Neuronal stem cell (in vitro differentiated cells): ENCODE measurements around the gene NALF2.
A peak's percentile ranks its signal among the peaks of the same experiment; 100 is the strongest.

Experiments used
- DNase-seq: peaks from one replicate; pipeline ENCODE4 v3.0.0-alpha.2; 2013; ENCODE audit warnings: low spot score
- H2AFZ ChIP-seq: one replicate; pipeline ENCODE4 v1.6.1; 2013; ENCODE audit warnings: mild to moderate bottlenecking, low read length, inconsistent platforms
- H2AK5ac ChIP-seq: 2 replicates; pipeline ENCODE4 v1.6.1; 2013; ENCODE audit warnings: low read depth, mild to moderate bottlenecking, inconsistent platforms, low read length, moderate library complexity, mixed read lengths
- H2BK120ac ChIP-seq: 2 replicates; pipeline ENCODE4 v1.6.1; 2013; ENCODE audit warnings: low read depth, mild to moderate bottlenecking, inconsistent platforms, low read length, moderate library complexity, mixed read lengths
- H2BK12ac ChIP-seq: one replicate; pipeline ENCODE4 v1.6.1; 2013; ENCODE audit warnings: low read length, inconsistent platforms
- H2BK15ac ChIP-seq: 2 replicates; pipeline ENCODE4 v1.6.1; 2013; ENCODE audit warnings: mild to moderate bottlenecking, low read length, inconsistent platforms, mixed read lengths
- H2BK5ac ChIP-seq: one replicate; pipeline ENCODE4 v1.6.1; 2013; ENCODE audit warnings: inconsistent platforms, mild to moderate bottlenecking, low read length, moderate library complexity
- H3K14ac ChIP-seq: one replicate; pipeline ENCODE4 v1.6.1; 2013; ENCODE audit warnings: low read length, inconsistent platforms
- H3K18ac ChIP-seq: 2 replicates; pipeline ENCODE4 v1.6.1; 2013; ENCODE audit warnings: low read length, inconsistent platforms
- H3K23ac ChIP-seq: 2 replicates; pipeline ENCODE4 v1.6.1; 2013; ENCODE audit warnings: low read depth, mild to moderate bottlenecking, mixed read lengths, low read length, inconsistent platforms; ENCODE audit not compliant: poor library complexity
- H3K27ac ChIP-seq: replicated peaks from 3 replicates; pipeline ENCODE4 v1.5.1; 2013; ENCODE audit warnings: low read length, inconsistent platforms
- H3K27me3 ChIP-seq, 3 experiments: 2 replicates each; pipeline ENCODE4 v1.6.1; 2013; ENCODE audit warnings: low read length in 3 of 3, mild to moderate bottlenecking in 2 of 3, inconsistent platforms in 1 of 3, low read depth in 1 of 3, mixed read lengths in 1 of 3, moderate library complexity in 1 of 3; ENCODE audit not compliant: control insufficient read depth in 3 of 3, insufficient read depth in 3 of 3
- H3K36me3 ChIP-seq, 2 donors: replicated peaks in 1 of 2; 2 replicates each; pipeline ENCODE4 v1.6.1; 2013; ENCODE audit warnings: low read length in 2 of 2; ENCODE audit not compliant: control insufficient read depth in 2 of 2, insufficient read depth in 2 of 2
- H3K4ac ChIP-seq: 2 replicates; pipeline ENCODE4 v1.6.1; 2013; ENCODE audit warnings: inconsistent platforms, mild to moderate bottlenecking, low read length, moderate library complexity
- H3K4me1 ChIP-seq, 2 donors: 1 replicate in 1 of 2; 2 replicates in 1 of 2; pipeline ENCODE4 v1.6.1; 2013; ENCODE audit warnings: low read length in 2 of 2, low read depth in 1 of 2; ENCODE audit not compliant: control insufficient read depth in 2 of 2, insufficient read depth in 1 of 2
- H3K4me2 ChIP-seq: one replicate; pipeline ENCODE4 v1.6.1; 2013; ENCODE audit warnings: mild to moderate bottlenecking, low read length, inconsistent platforms; ENCODE audit not compliant: insufficient read depth, poor library complexity, severe bottlenecking
- H3K4me3 ChIP-seq, 2 donors: 2 replicates each; pipeline ENCODE4 v1.5.1; 2013; ENCODE audit warnings: low read length in 2 of 2, mild to moderate bottlenecking in 2 of 2, inconsistent platforms in 1 of 2, moderate library complexity in 1 of 2
- H3K79me1 ChIP-seq: one replicate; pipeline ENCODE4 v1.6.1; 2013; ENCODE audit warnings: low read depth, mild to moderate bottlenecking, inconsistent platforms, low read length, moderate library complexity
- H3K9ac ChIP-seq: one replicate; pipeline ENCODE4 v1.6.1; 2013; ENCODE audit warnings: mild to moderate bottlenecking, low read depth, low read length, inconsistent platforms; ENCODE audit not compliant: poor library complexity
- H3K9me3 ChIP-seq, 2 donors: replicated peaks in 1 of 2; 2 replicates each; pipeline versions ENCODE3 to v1.6.1; 2013; ENCODE audit warnings: low read length in 2 of 2, mild to moderate bottlenecking in 2 of 2, inconsistent platforms in 1 of 2, low read depth in 1 of 2, mixed read lengths in 1 of 2, moderate library complexity in 1 of 2; ENCODE audit not compliant: control insufficient read depth in 2 of 2, insufficient read depth in 1 of 2
- H4K8ac ChIP-seq: one replicate; pipeline ENCODE4 v1.6.1; 2013; ENCODE audit warnings: low read depth, mild to moderate bottlenecking, inconsistent platforms, low read length, moderate library complexity
- H4K91ac ChIP-seq: one replicate; pipeline ENCODE4 v1.6.1; 2013; ENCODE audit warnings: low read length, low read depth, mild to moderate bottlenecking, inconsistent platforms; ENCODE audit not compliant: poor library complexity
- whole genome bisulfite sequencing, 2 donors: extraction: QIAGEN DNeasy Blood & Tissue Kit; methylation state at CpG; one replicate each; pipeline ENCODE4 v1.1.7; 2013; ENCODE audit warnings: missing lambda C conversion rate in 2 of 2, mixed read lengths in 1 of 2; ENCODE audit not compliant: insufficient read length in 2 of 2, insufficient replicate concordance in 1 of 2; ENCODE audit errors: extremely low coverage in 2 of 2; 5-methylcytosine and 5-hydroxymethylcytosine counted together

NALF2 gene

DNA sequence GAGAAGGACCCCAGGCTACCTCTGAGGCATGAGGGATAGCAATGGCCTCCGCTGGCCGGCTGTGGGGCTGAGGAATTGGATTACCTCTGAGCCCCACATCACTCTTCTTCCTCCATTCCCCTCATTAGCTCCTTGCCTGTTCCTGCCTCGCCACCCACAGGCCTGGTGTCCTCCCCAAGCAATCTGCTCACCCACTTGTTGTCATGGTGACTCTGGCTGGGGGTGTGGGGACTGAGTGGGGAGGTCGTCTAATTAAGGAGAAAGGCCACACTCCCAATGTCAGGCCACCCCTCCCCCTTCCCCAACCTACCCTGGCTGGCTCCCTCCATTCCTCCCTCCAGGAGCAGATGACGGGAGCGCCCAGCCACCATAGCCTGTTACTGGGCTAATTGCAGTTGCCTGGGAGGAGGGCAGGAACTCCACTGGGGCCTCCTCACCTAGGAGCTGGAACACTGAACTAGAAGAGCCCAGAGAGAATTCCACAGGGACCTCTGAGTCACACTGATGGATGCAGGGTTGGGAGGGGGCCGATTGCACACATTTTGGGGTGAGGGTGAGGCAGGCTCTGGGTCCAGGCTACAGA, 20.7 kb downstream of the NALF2 start:
- Histone ChIP-seq H3K9me3 (no peaks in the 10 kb centered on the region), H3K4ac (no peak overlapping the region), H3K27ac (no peak overlapping the region), H3K79me1 (no peaks in the 10 kb centered on the region), H3K18ac (no peak overlapping the region), H3K4me2 (no peak overlapping the region), H2AFZ (no peak overlapping the region), H3K27me3 (no peaks in the 10 kb centered on the region), H4K91ac (no peak overlapping the region), H2BK120ac (no peak overlapping the region), H2AK5ac (no peak overlapping the region), H3K36me3 (no peaks in the 10 kb centered on the region), H3K9ac (no peak overlapping the region), H3K4me3 (no peak overlapping the region), H3K23ac (no peak overlapping the region), H2BK12ac (no peak overlapping the region), H3K14ac (no peak overlapping the region), H4K8ac (no peak overlapping the region), H2BK5ac (no peak overlapping the region), H2BK15ac (no peak overlapping the region), H3K4me1 (peaks cover 0 to 7% of the 10 kb centered on the region in 2 donors)
- no peak for DNase-seq
- WGBS, 2 donors, result no CpG with 5 or more reads among the region's 7 CpGs

DNA sequence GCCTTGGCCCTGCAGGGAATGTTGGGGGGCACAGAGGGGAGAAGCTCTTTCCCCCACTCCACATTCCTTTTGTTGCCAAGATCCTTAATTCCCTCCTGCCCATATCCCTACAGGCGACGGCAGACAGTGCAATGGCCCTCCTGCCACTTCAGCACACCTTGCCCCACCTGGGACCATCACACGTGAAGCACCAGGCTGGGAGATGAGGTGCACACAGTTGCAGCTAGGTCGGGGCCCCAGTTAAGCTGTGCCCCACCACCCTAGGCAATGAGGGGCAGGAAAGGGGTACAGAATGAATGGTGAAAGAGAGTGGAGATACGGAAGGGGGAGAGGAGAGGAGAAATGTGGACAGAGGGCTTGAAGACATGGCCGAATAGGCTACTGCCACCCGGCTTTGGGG, 26.2 kb downstream of the NALF2 start:
- Histone ChIP-seq H3K36me3 (no peaks in the 10 kb centered on the region), H3K4me1 (no peaks in the 10 kb centered on the region), H2BK15ac (no peak overlapping the region), H3K27me3 (no peaks in the 10 kb centered on the region), H3K79me1 (peaks cover 3% of the 10 kb centered on the region), H3K27ac (no peak overlapping the region), H2BK120ac (no peak overlapping the region), H2BK5ac (no peak overlapping the region), H3K14ac (no peak overlapping the region), H2AFZ (no peak overlapping the region), H3K9ac (no peak overlapping the region), H3K23ac (no peak overlapping the region), H3K4me3 (no peak overlapping the region), H3K9me3 (peaks cover 0 to 3% of the 10 kb centered on the region in 2 donors), H3K18ac (no peak overlapping the region), H4K91ac (no peak overlapping the region), H3K4ac (no peak overlapping the region), H2AK5ac (no peak overlapping the region), H2BK12ac (no peak overlapping the region), H3K4me2 (no peak overlapping the region), H4K8ac (no peak overlapping the region)
- 100% methylated on average over 1 of the region's 7 CpGs; no CpG with 5 or more reads in 1 of the 2 donors for WGBS, 2 donors
- no peak for DNase-seq

GRCh38 chrX:69531031-69531755, 27.1 kb downstream of the NALF2 start:
- H3K9ac ChIP-seq, result peak overlapping the region; percentile 21
- no peak overlapping the region for H3K4me3 ChIP-seq
- WGBS, 2 donors, result no CpG with 5 or more reads among the region's 8 CpGs
- H2BK15ac ChIP-seq, result no peak overlapping the region
- no peak overlapping the region for H3K4ac ChIP-seq
- no peak overlapping the region for H3K23ac ChIP-seq
- H4K91ac ChIP-seq, result no peak overlapping the region
- no peak overlapping the region for H3K14ac ChIP-seq
- H3K79me1 ChIP-seq, result peaks cover 3% of the 10 kb centered on the region
- no peaks in the 10 kb centered on the region for H3K36me3 ChIP-seq
- no peak overlapping the region for H4K8ac ChIP-seq
- H3K4me1 ChIP-seq, result no peaks in the 10 kb centered on the region
- peaks cover 0 to 4% (median 0%) of the 10 kb centered on the region in 3 experiments for H3K27me3 ChIP-seq
- no peak overlapping the region for H2BK120ac ChIP-seq
- H2AFZ ChIP-seq, result no peak overlapping the region
- no peak for DNase-seq
- no peak overlapping the region for H3K27ac ChIP-seq
- no peak overlapping the region for H3K4me2 ChIP-seq
- no peak overlapping the region for H2AK5ac ChIP-seq
- no peak overlapping the region for H2BK12ac ChIP-seq
- no peak overlapping the region for H3K18ac ChIP-seq
- peaks cover 0 to 3% of the 10 kb centered on the region in 2 donors for H3K9me3 ChIP-seq
- no peak overlapping the region for H2BK5ac ChIP-seq

- Histone ChIP-seq H3K4ac (no peak overlapping the region), H3K27ac (no peak overlapping the region), H3K23ac (no peak overlapping the region), H3K4me3 (no peak overlapping the region), H3K36me3 (no peaks in the 10 kb centered on the region), H3K79me1 (no peaks in the 10 kb centered on the region), H3K27me3 (peaks cover 0 to 20% (median 0%) of the 10 kb centered on the region in 3 experiments), H4K91ac (no peak overlapping the region), H3K9ac (no peak overlapping the region), H3K9me3 (peaks cover 0 to 3% of the 10 kb centered on the region in 2 donors), H3K18ac (no peak overlapping the region), H3K4me2 (no peak overlapping the region), H3K4me1 (peaks cover 0 to 2% of the 10 kb centered on the region in 2 donors), H2BK15ac (no peak overlapping the region), H2AK5ac (no peak overlapping the region), H4K8ac (no peak overlapping the region), H2BK5ac (no peak overlapping the region), H2BK120ac (no peak overlapping the region), H3K14ac (no peak overlapping the region), H2BK12ac (no peak overlapping the region), H2AFZ (no peak overlapping the region)
- WGBS, 2 donors, result no CpG with 5 or more reads among the region's 2 CpGs
- no peak for DNase-seq
Observed at GRCh38 chrX:69535661-69536060, 31.5 kb downstream of the NALF2 start.
